Parathyroid adenoma (tissue), 2 donors: Measurements from ENCODE around the gene COPB2.

Experiments
- H2AFZ ChIP-seq: fragments of 300-600 bp; sonication (generic); one replicate; pipeline ENCODE4 v1.7.0; 2017; ENCODE audit warnings: antibody characterized with exemption, mild to moderate bottlenecking
- H3K27ac ChIP-seq: fragments of 300-600 bp; sonication (generic); one replicate; pipeline ENCODE4 v1.7.0; 2017
- H3K27me3 ChIP-seq: fragments of 300-600 bp; sonication (generic); one replicate; pipeline ENCODE4 v1.7.0; 2017; ENCODE audit warnings: low read length; ENCODE audit not compliant: control insufficient read depth, insufficient read depth
- H3K36me3 ChIP-seq: fragments of 300-600 bp; sonication (generic); one replicate; pipeline ENCODE4 v1.7.0; 2017; ENCODE audit warnings: low read length; ENCODE audit not compliant: control insufficient read depth, insufficient read depth
- H3K4me1 ChIP-seq: fragments of 300-600 bp; sonication (generic); one replicate; pipeline ENCODE4 v1.7.0; 2017; ENCODE audit warnings: control low read depth
- H3K4me2 ChIP-seq: fragments of 300-600 bp; sonication (generic); one replicate; pipeline ENCODE4 v1.7.0; 2017; ENCODE audit warnings: low read length
- H3K4me3 ChIP-seq: fragments of 300-600 bp; sonication (generic); one replicate; pipeline ENCODE4 v1.7.0; 2017; ENCODE audit warnings: low read depth, low read length
- H3K79me2 ChIP-seq: fragments of 300-600 bp; sonication (generic); one replicate; pipeline ENCODE4 v1.7.0; 2017; ENCODE audit warnings: control low read depth
- H3K9ac ChIP-seq: fragments of 300-600 bp; sonication (generic); one replicate; pipeline ENCODE4 v1.7.0; 2017; ENCODE audit warnings: mild to moderate bottlenecking
- H3K9me3 ChIP-seq: fragments of 300-600 bp; sonication (generic); one replicate; pipeline ENCODE4 v1.7.0; 2017; ENCODE audit warnings: low read length; ENCODE audit not compliant: control insufficient read depth
- TF ChIP-seq, protein P1 (sequence below): fragments of 300-600 bp; sonication (generic); IDR thresholded peaks from one replicate; pipeline ENCODE4 v1.7.0; 2017; ENCODE audit warnings: antibody characterized with exemption, mild to moderate bottlenecking
- donor health status: primary hyperparathyroidism.

The COPB2 gene

DNA sequence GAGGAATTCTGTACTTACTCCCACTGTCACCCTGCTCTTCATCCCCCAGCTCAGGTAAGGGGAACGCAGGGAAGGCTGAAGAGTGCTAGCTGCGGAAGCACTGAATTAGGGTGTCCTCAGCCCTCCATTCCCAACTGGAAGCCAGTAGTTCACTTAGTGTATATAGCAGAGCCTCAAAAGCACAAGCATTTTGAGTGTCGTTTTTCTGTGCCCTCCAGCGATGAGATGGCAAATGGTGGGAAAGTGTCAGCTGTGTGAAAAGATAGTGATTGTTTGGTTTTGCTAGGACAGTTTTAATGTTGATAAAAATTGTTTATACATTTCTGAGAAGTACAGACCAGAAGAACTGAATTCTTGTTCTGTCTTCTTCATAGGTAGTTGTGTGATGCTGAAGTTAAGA is 34.8 kb downstream of the COPB2 start:
- no peaks in the 10 kb centered on the region for H3K36me3 ChIP-seq
- no peaks in the 10 kb centered on the region for H3K4me1 ChIP-seq
- no peak overlapping the region for H3K4me2 ChIP-seq
- no peak overlapping the region for H3K4me3 ChIP-seq
- H3K27me3 ChIP-seq = no peaks in the 10 kb centered on the region
- no peak overlapping the region for H3K27ac ChIP-seq
- no peaks in the 10 kb centered on the region for H3K79me2 ChIP-seq
- TF ChIP-seq, protein P1, sequence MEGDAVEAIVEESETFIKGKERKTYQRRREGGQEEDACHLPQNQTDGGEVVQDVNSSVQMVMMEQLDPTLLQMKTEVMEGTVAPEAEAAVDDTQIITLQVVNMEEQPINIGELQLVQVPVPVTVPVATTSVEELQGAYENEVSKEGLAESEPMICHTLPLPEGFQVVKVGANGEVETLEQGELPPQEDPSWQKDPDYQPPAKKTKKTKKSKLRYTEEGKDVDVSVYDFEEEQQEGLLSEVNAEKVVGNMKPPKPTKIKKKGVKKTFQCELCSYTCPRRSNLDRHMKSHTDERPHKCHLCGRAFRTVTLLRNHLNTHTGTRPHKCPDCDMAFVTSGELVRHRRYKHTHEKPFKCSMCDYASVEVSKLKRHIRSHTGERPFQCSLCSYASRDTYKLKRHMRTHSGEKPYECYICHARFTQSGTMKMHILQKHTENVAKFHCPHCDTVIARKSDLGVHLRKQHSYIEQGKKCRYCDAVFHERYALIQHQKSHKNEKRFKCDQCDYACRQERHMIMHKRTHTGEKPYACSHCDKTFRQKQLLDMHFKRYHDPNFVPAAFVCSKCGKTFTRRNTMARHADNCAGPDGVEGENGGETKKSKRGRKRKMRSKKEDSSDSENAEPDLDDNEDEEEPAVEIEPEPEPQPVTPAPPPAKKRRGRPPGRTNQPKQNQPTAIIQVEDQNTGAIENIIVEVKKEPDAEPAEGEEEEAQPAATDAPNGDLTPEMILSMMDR = no peak
- H3K9ac ChIP-seq = no peak overlapping the region
- no peak overlapping the region for H2AFZ ChIP-seq
- no peaks in the 10 kb centered on the region for H3K9me3 ChIP-seq

- Histone ChIP-seq H3K9ac (no peak overlapping the region), H3K79me2 (no peaks in the 10 kb centered on the region), H3K9me3 (no peaks in the 10 kb centered on the region), H3K4me1 (no peaks in the 10 kb centered on the region), H3K36me3 (no peaks in the 10 kb centered on the region), H3K27ac (no peak overlapping the region), H3K4me2 (no peak overlapping the region), H3K4me3 (no peak overlapping the region), H3K27me3 (no peaks in the 10 kb centered on the region), H2AFZ (no peak overlapping the region)
- TF ChIP-seq, protein P1 = peak; percentile 62
Observed at GRCh38 chr3:139353920-139354556, 35.4 kb downstream of the COPB2 start.

DNA sequence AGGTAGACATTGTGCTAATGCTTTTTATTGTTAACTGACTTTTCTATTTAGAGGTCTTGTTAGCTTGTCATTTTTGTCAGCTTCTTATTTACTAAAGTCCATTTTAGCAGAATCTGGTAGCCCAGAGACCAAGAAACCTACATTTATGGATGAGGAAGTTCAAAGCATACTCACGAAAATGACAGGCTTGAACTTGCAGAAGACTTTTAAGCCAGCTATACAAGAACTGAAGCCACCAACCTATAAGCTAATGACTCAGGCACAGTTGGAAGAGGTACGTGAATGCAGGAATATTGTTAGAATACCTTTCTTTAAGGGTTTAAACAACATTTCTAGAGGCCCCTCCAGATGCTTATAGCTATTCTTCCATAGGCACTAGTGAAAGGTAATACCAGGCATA is 42.7 kb downstream of the COPB2 start:
- Histone ChIP-seq H3K9ac (no peak overlapping the region), H3K27me3 (no peaks in the 10 kb centered on the region), H3K36me3 (no peaks in the 10 kb centered on the region), H3K4me3 (no peak overlapping the region), H3K9me3 (no peaks in the 10 kb centered on the region), H3K79me2 (peaks cover 12% of the 10 kb centered on the region), H3K27ac (no peak overlapping the region), H2AFZ (no peak overlapping the region), H3K4me2 (no peak overlapping the region), H3K4me1 (peaks cover 12% of the 10 kb centered on the region)
- TF ChIP-seq, protein P1 = no peak

DNA sequence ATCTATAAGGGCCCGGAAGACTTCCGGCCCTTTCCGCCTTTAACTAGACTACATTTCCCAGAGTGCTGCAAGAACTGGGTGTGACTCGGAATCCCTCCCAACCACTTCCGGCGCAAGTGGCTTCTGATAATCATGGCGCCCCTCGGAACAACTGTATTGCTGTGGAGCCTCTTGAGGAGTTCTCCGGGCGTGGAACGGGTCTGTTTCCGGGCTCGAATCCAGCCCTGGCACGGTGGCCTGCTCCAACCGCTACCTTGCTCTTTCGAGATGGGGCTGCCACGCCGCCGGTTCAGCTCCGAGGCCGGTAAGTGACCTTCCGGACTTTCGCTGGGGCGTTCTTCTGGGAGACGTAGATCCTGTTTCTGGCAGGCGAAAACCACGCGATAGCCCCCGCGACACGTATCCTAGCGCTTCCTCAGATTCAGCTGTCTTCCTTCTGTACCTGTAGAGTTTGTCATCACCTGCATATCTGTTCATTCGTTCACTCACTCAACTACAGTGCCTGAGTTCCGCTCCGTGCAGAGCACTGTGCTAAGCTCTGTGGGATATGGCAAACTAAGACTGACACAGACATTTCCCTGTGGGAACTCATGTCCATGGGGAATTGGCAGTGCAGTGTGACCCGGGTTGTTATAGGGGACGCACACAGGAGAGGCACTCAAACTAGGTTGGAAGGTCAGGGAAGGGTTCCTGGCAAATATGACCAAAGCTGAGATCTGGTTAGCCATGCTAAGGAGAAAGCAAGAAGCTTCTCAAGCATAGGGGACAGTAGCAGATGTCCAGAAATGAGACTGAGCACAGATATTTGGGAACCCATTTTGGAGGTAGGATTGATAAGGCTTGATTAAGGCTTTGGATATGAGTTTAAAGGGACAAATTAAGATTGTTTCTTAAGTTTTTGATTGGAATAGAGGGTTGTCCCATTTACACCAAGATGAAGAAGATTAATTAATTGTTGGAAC is 45.3 kb downstream of the COPB2 start, which contains the start of gene MRPS22:
Gene MRPS22, plus strand, starts transcription at position 126 of the 962 bp plus-strand sequence. Its CDS starts 7 bp downstream, at position 133.
- Histone ChIP-seq H3K27ac (peak within 1 kb of the TSS; percentile 86), H3K9me3 (no peaks in the 10 kb centered on the region), H3K9ac (no peak within 1 kb of the TSS), H3K4me3 (peak within 1 kb of the TSS; percentile 90), H2AFZ (peak within 1 kb of the TSS; percentile 97), H3K36me3 (no peaks in the 10 kb centered on the region), H3K79me2 (peaks cover 12% of the 10 kb centered on the region), H3K4me1 (peaks cover 12% of the 10 kb centered on the region), H3K4me2 (peak within 1 kb of the TSS; percentile 66), H3K27me3 (no peaks in the 10 kb centered on the region)
- TF ChIP-seq, protein P1 = no peak
